Large intestine (tissue), 3 donors: ENCODE results near the gene JAKMIP1. TPM values are rescaled to one million over a fixed set of nuclear protein-coding genes. Genes with fewer than 3 reads are reported as not detected.

Experiments used
- DNase-seq, 2 donors: peaks; one replicate each; pipeline versions ENCODE4 v3.0.0 to v3.0.0-alpha.2; 2013
- H3K27ac ChIP-seq: one replicate; pipeline ENCODE4 v1.5.1; 2013; ENCODE audit warnings: low read length
- H3K27me3 ChIP-seq: 2 replicates; pipeline ENCODE4 v1.6.1; 2013; ENCODE audit warnings: low read length; ENCODE audit not compliant: control insufficient read depth, insufficient read depth
- H3K36me3 ChIP-seq: 2 replicates; pipeline ENCODE4 v1.6.1; 2013; ENCODE audit warnings: low read length; ENCODE audit not compliant: control insufficient read depth, insufficient read depth
- H3K4me1 ChIP-seq: one replicate; pipeline ENCODE4 v1.6.1; 2013; ENCODE audit warnings: low read length; ENCODE audit not compliant: control insufficient read depth, insufficient read depth
- H3K4me3 ChIP-seq: one replicate; pipeline ENCODE4 v1.5.1; 2013; ENCODE audit warnings: low read length
- H3K9me3 ChIP-seq: one replicate; pipeline ENCODE4 v1.6.1; 2013; ENCODE audit warnings: mild to moderate bottlenecking, low read depth, low read length, moderate library complexity; ENCODE audit not compliant: control insufficient read depth
- WGBS: methylation state at CpG from one replicate; pipeline ENCODE4 v1.1.5; 2013; ENCODE audit warnings: low lambda C conversion rate; ENCODE audit not compliant: insufficient coverage; 5-methylcytosine and 5-hydroxymethylcytosine counted together
- polyA plus RNA-seq: library from polyadenylated mRNA; unstranded; fragments of 120-200 nt; gene quantifications from one replicate; pipeline ENCODE4 v1.2.1, GENCODE V29; 2013

The JAKMIP1 gene
- polyA plus RNA-seq, 1 donor: 2.1 TPM

GRCh38 chr4:6126971-6127745 lies 73.2 kb downstream of the JAKMIP1 start:
- H3K4me1 ChIP-seq: no peaks in the 10 kb centered on the region
- H3K36me3 ChIP-seq: no peaks in the 10 kb centered on the region
- no peak for DNase-seq
- H3K27ac ChIP-seq: no peak overlapping the region
- H3K9me3 ChIP-seq: peaks cover 9% of the 10 kb centered on the region
- H3K4me3 ChIP-seq: no peak overlapping the region
- no peaks in the 10 kb centered on the region for H3K27me3 ChIP-seq
- WGBS: no CpG with 5 or more reads among the region's 20 CpGs

- no peak overlapping the region for H3K27ac ChIP-seq
- no peaks in the 10 kb centered on the region for H3K36me3 ChIP-seq
- H3K4me1 ChIP-seq: no peaks in the 10 kb centered on the region
- DNase-seq: no peak
- WGBS: no CpG with 5 or more reads among the region's 5 CpGs
- no peak overlapping the region for H3K4me3 ChIP-seq
- peaks cover 9% of the 10 kb centered on the region for H3K9me3 ChIP-seq
- no peaks in the 10 kb centered on the region for H3K27me3 ChIP-seq
These were observed 75.2 kb downstream of the JAKMIP1 start for GRCh38 chr4:6125103-6125651.

GRCh38 chr4:6124386-6125102 lies 75.8 kb downstream of the JAKMIP1 start:
- Histone ChIP-seq H3K9me3 (peaks cover 9% of the 10 kb centered on the region), H3K36me3 (no peaks in the 10 kb centered on the region), H3K27ac (no peak overlapping the region), H3K27me3 (no peaks in the 10 kb centered on the region), H3K4me1 (no peaks in the 10 kb centered on the region), H3K4me3 (no peak overlapping the region)
- DNase-seq: no peak
- WGBS: no CpG with 5 or more reads among the region's 6 CpGs

GRCh38 chr4:6123976-6124375 lies 76.4 kb downstream of the JAKMIP1 start:
- Histone ChIP-seq H3K4me3 (no peak overlapping the region), H3K36me3 (no peaks in the 10 kb centered on the region), H3K4me1 (no peaks in the 10 kb centered on the region), H3K9me3 (peaks cover 9% of the 10 kb centered on the region), H3K27ac (no peak overlapping the region), H3K27me3 (no peaks in the 10 kb centered on the region)
- WGBS: no CpG with 5 or more reads among the region's 13 CpGs
- DNase-seq: no peak

GRCh38 chr4:6123541-6123940 lies 76.8 kb downstream of the JAKMIP1 start:
- WGBS: no CpG with 5 or more reads among the region's 2 CpGs
- peaks cover 9% of the 10 kb centered on the region for H3K9me3 ChIP-seq
- H3K36me3 ChIP-seq: no peaks in the 10 kb centered on the region
- H3K4me3 ChIP-seq: no peak overlapping the region
- no peaks in the 10 kb centered on the region for H3K4me1 ChIP-seq
- H3K27ac ChIP-seq: no peak overlapping the region
- no peak for DNase-seq
- H3K27me3 ChIP-seq: peaks cover 2% of the 10 kb centered on the region

GRCh38 chr4:6123116-6123515 lies 77.2 kb downstream of the JAKMIP1 start:
- Histone ChIP-seq H3K36me3 (no peaks in the 10 kb centered on the region), H3K4me3 (no peak overlapping the region), H3K27me3 (peaks cover 7% of the 10 kb centered on the region), H3K4me1 (no peaks in the 10 kb centered on the region), H3K9me3 (peaks cover 9% of the 10 kb centered on the region), H3K27ac (no peak overlapping the region)
- 77% methylated on average over 4 of the region's 7 CpGs for WGBS
- DNase-seq: no peak

GRCh38 chr4:6122496-6122895 lies 77.9 kb downstream of the JAKMIP1 start:
- Histone ChIP-seq H3K27me3 (peaks cover 7% of the 10 kb centered on the region), H3K4me1 (no peaks in the 10 kb centered on the region), H3K27ac (no peak overlapping the region), H3K4me3 (no peak overlapping the region), H3K36me3 (no peaks in the 10 kb centered on the region), H3K9me3 (peaks cover 9% of the 10 kb centered on the region)
- no peak for DNase-seq
- WGBS: no CpG with 5 or more reads among the region's 6 CpGs

GRCh38 chr4:6121941-6122340 lies 78.4 kb downstream of the JAKMIP1 start:
- H3K36me3 ChIP-seq: no peaks in the 10 kb centered on the region
- no peak overlapping the region for H3K27ac ChIP-seq
- no peak for DNase-seq
- H3K27me3 ChIP-seq: peaks cover 7% of the 10 kb centered on the region
- H3K9me3 ChIP-seq: peaks cover 9% of the 10 kb centered on the region
- H3K4me3 ChIP-seq: no peak overlapping the region
- WGBS: 95% methylated on average over 4 of the region's 12 CpGs
- H3K4me1 ChIP-seq: no peaks in the 10 kb centered on the region

- peaks cover 9% of the 10 kb centered on the region for H3K9me3 ChIP-seq
- H3K36me3 ChIP-seq: no peaks in the 10 kb centered on the region
- H3K4me3 ChIP-seq: no peak overlapping the region
- DNase-seq: no peak
- no peak overlapping the region for H3K27ac ChIP-seq
- H3K27me3 ChIP-seq: peaks cover 10% of the 10 kb centered on the region
- no CpG with 5 or more reads among the region's 18 CpGs for WGBS
- H3K4me1 ChIP-seq: no peaks in the 10 kb centered on the region
These were observed 79.0 kb downstream of the JAKMIP1 start for GRCh38 chr4:6121276-6121850.

- 100% methylated on average over 2 of the region's 6 CpGs for WGBS
- Histone ChIP-seq H3K27ac (no peak overlapping the region), H3K9me3 (no peaks in the 10 kb centered on the region), H3K36me3 (no peaks in the 10 kb centered on the region), H3K4me1 (no peaks in the 10 kb centered on the region), H3K4me3 (no peak overlapping the region), H3K27me3 (peaks cover 13% of the 10 kb centered on the region)
- no peak for DNase-seq
These were observed 80.0 kb downstream of the JAKMIP1 start for GRCh38 chr4:6120361-6120760.
